Neuronal stem cell (in vitro differentiated cells): ENCODE data around the gene SCEL.

Source experiments
- DNase-seq: peaks from one replicate; pipeline ENCODE4 v3.0.0-alpha.2; 2013; ENCODE audit warnings: low spot score
- H2AFZ ChIP-seq: one replicate; pipeline ENCODE4 v1.6.1; 2013; ENCODE audit warnings: mild to moderate bottlenecking, low read length, inconsistent platforms
- H2AK5ac ChIP-seq: 2 replicates; pipeline ENCODE4 v1.6.1; 2013; ENCODE audit warnings: low read depth, mild to moderate bottlenecking, inconsistent platforms, low read length, moderate library complexity, mixed read lengths
- H2BK120ac ChIP-seq: 2 replicates; pipeline ENCODE4 v1.6.1; 2013; ENCODE audit warnings: low read depth, mild to moderate bottlenecking, inconsistent platforms, low read length, moderate library complexity, mixed read lengths
- H2BK12ac ChIP-seq: one replicate; pipeline ENCODE4 v1.6.1; 2013; ENCODE audit warnings: low read length, inconsistent platforms
- H2BK15ac ChIP-seq: 2 replicates; pipeline ENCODE4 v1.6.1; 2013; ENCODE audit warnings: mild to moderate bottlenecking, low read length, inconsistent platforms, mixed read lengths
- H2BK5ac ChIP-seq: one replicate; pipeline ENCODE4 v1.6.1; 2013; ENCODE audit warnings: inconsistent platforms, mild to moderate bottlenecking, low read length, moderate library complexity
- H3K14ac ChIP-seq: one replicate; pipeline ENCODE4 v1.6.1; 2013; ENCODE audit warnings: low read length, inconsistent platforms
- H3K18ac ChIP-seq: 2 replicates; pipeline ENCODE4 v1.6.1; 2013; ENCODE audit warnings: low read length, inconsistent platforms
- H3K23ac ChIP-seq: 2 replicates; pipeline ENCODE4 v1.6.1; 2013; ENCODE audit warnings: low read depth, mild to moderate bottlenecking, mixed read lengths, low read length, inconsistent platforms; ENCODE audit not compliant: poor library complexity
- H3K27ac ChIP-seq: replicated peaks from 3 replicates; pipeline ENCODE4 v1.5.1; 2013; ENCODE audit warnings: low read length, inconsistent platforms
- H3K27me3 ChIP-seq, 3 experiments: 2 replicates each; pipeline ENCODE4 v1.6.1; 2013; ENCODE audit warnings: low read length in 3 of 3, mild to moderate bottlenecking in 2 of 3, inconsistent platforms in 1 of 3, low read depth in 1 of 3, mixed read lengths in 1 of 3, moderate library complexity in 1 of 3; ENCODE audit not compliant: control insufficient read depth in 3 of 3, insufficient read depth in 3 of 3
- H3K36me3 ChIP-seq, 2 donors: replicated peaks in 1 of 2; 2 replicates each; pipeline ENCODE4 v1.6.1; 2013; ENCODE audit warnings: low read length in 2 of 2; ENCODE audit not compliant: control insufficient read depth in 2 of 2, insufficient read depth in 2 of 2
- H3K4ac ChIP-seq: 2 replicates; pipeline ENCODE4 v1.6.1; 2013; ENCODE audit warnings: inconsistent platforms, mild to moderate bottlenecking, low read length, moderate library complexity
- H3K4me1 ChIP-seq, 2 donors: 1 replicate in 1 of 2; 2 replicates in 1 of 2; pipeline ENCODE4 v1.6.1; 2013; ENCODE audit warnings: low read length in 2 of 2, low read depth in 1 of 2; ENCODE audit not compliant: control insufficient read depth in 2 of 2, insufficient read depth in 1 of 2
- H3K4me2 ChIP-seq: one replicate; pipeline ENCODE4 v1.6.1; 2013; ENCODE audit warnings: mild to moderate bottlenecking, low read length, inconsistent platforms; ENCODE audit not compliant: insufficient read depth, poor library complexity, severe bottlenecking
- H3K4me3 ChIP-seq, 2 donors: 2 replicates each; pipeline ENCODE4 v1.5.1; 2013; ENCODE audit warnings: low read length in 2 of 2, mild to moderate bottlenecking in 2 of 2, inconsistent platforms in 1 of 2, moderate library complexity in 1 of 2
- H3K79me1 ChIP-seq: one replicate; pipeline ENCODE4 v1.6.1; 2013; ENCODE audit warnings: low read depth, mild to moderate bottlenecking, inconsistent platforms, low read length, moderate library complexity
- H3K9ac ChIP-seq: one replicate; pipeline ENCODE4 v1.6.1; 2013; ENCODE audit warnings: mild to moderate bottlenecking, low read depth, low read length, inconsistent platforms; ENCODE audit not compliant: poor library complexity
- H3K9me3 ChIP-seq, 2 donors: replicated peaks in 1 of 2; 2 replicates each; pipeline versions ENCODE3 to v1.6.1; 2013; ENCODE audit warnings: low read length in 2 of 2, mild to moderate bottlenecking in 2 of 2, inconsistent platforms in 1 of 2, low read depth in 1 of 2, mixed read lengths in 1 of 2, moderate library complexity in 1 of 2; ENCODE audit not compliant: control insufficient read depth in 2 of 2, insufficient read depth in 1 of 2
- H4K8ac ChIP-seq: one replicate; pipeline ENCODE4 v1.6.1; 2013; ENCODE audit warnings: low read depth, mild to moderate bottlenecking, inconsistent platforms, low read length, moderate library complexity
- H4K91ac ChIP-seq: one replicate; pipeline ENCODE4 v1.6.1; 2013; ENCODE audit warnings: low read length, low read depth, mild to moderate bottlenecking, inconsistent platforms; ENCODE audit not compliant: poor library complexity
- WGBS, 2 donors: extraction: QIAGEN DNeasy Blood & Tissue Kit; methylation state at CpG; one replicate each; pipeline ENCODE4 v1.1.7; 2013; ENCODE audit warnings: missing lambda C conversion rate in 2 of 2, mixed read lengths in 1 of 2; ENCODE audit not compliant: insufficient read length in 2 of 2, insufficient replicate concordance in 1 of 2; ENCODE audit errors: extremely low coverage in 2 of 2; 5-methylcytosine and 5-hydroxymethylcytosine counted together

The SCEL gene

GRCh38 chr13:77555246-77555645 lies 19.7 kb downstream of the SCEL start:
- Histone ChIP-seq H3K27ac (no peak overlapping the region), H2BK15ac (no peak overlapping the region), H4K91ac (no peak overlapping the region), H3K4ac (no peak overlapping the region), H3K23ac (no peak overlapping the region), H2BK5ac (no peak overlapping the region), H2AFZ (no peak overlapping the region), H2AK5ac (no peak overlapping the region), H2BK120ac (no peak overlapping the region), H3K4me3 (no peak overlapping the region), H3K9ac (no peak overlapping the region), H3K4me1 (peaks cover 0 to 2% of the 10 kb centered on the region in 2 donors), H3K36me3 (no peaks in the 10 kb centered on the region), H3K27me3 (no peaks in the 10 kb centered on the region), H4K8ac (no peak overlapping the region), H2BK12ac (no peak overlapping the region), H3K4me2 (no peak overlapping the region), H3K9me3 (no peaks in the 10 kb centered on the region), H3K14ac (no peak overlapping the region), H3K79me1 (no peaks in the 10 kb centered on the region), H3K18ac (no peak overlapping the region)
- DNase-seq: no peak
- WGBS, 2 donors: no CpG with 5 or more reads among the region's 4 CpGs

- Histone ChIP-seq H3K18ac (no peak overlapping the region), H3K79me1 (no peaks in the 10 kb centered on the region), H3K4me1 (peaks cover 0 to 2% of the 10 kb centered on the region in 2 donors), H2AK5ac (no peak overlapping the region), H3K14ac (no peak overlapping the region), H2BK15ac (no peak overlapping the region), H3K4me2 (no peak overlapping the region), H2BK120ac (no peak overlapping the region), H3K23ac (no peak overlapping the region), H3K27ac (no peak overlapping the region), H3K9me3 (no peaks in the 10 kb centered on the region), H3K9ac (no peak overlapping the region), H3K4me3 (no peak overlapping the region), H4K91ac (no peak overlapping the region), H3K4ac (no peak overlapping the region), H3K36me3 (no peaks in the 10 kb centered on the region), H2BK5ac (no peak overlapping the region), H3K27me3 (no peaks in the 10 kb centered on the region), H2BK12ac (no peak overlapping the region), H4K8ac (no peak overlapping the region), H2AFZ (no peak overlapping the region)
- no CpG with 5 or more reads among the region's 3 CpGs for WGBS, 2 donors
- no peak for DNase-seq
These were observed 22.5 kb downstream of the SCEL start for GRCh38 chr13:77558016-77558415.

- no peak overlapping the region for H3K18ac ChIP-seq
- no peak overlapping the region for H2BK15ac ChIP-seq
- H3K9me3 ChIP-seq: no peaks in the 10 kb centered on the region
- no peak overlapping the region for H2BK5ac ChIP-seq
- H3K27ac ChIP-seq: no peak overlapping the region
- no peaks in the 10 kb centered on the region for H3K36me3 ChIP-seq
- no peak overlapping the region for H4K8ac ChIP-seq
- no peaks in the 10 kb centered on the region for H3K4me1 ChIP-seq
- H3K4me2 ChIP-seq: no peak overlapping the region
- H3K9ac ChIP-seq: no peak overlapping the region
- H2BK12ac ChIP-seq: no peak overlapping the region
- H3K79me1 ChIP-seq: no peaks in the 10 kb centered on the region
- no peak overlapping the region for H2BK120ac ChIP-seq
- no peak overlapping the region for H3K4me3 ChIP-seq
- H3K14ac ChIP-seq: no peak overlapping the region
- no peak overlapping the region for H4K91ac ChIP-seq
- no peak for DNase-seq
- H2AK5ac ChIP-seq: no peak overlapping the region
- no CpG with 5 or more reads among the region's 1 CpG for WGBS, 2 donors
- no peak overlapping the region for H3K4ac ChIP-seq
- H3K23ac ChIP-seq: no peak overlapping the region
- H2AFZ ChIP-seq: no peak overlapping the region
- no peaks in the 10 kb centered on the region for H3K27me3 ChIP-seq
These were observed 27.6 kb downstream of the SCEL start for GRCh38 chr13:77563111-77563510.

GRCh38 chr13:77565635-77566034 lies 30.1 kb downstream of the SCEL start:
- no CpG with 5 or more reads among the region's 2 CpGs for WGBS, 2 donors
- H3K27me3 ChIP-seq: no peaks in the 10 kb centered on the region
- no peak overlapping the region for H3K14ac ChIP-seq
- H2BK120ac ChIP-seq: no peak overlapping the region
- no peak overlapping the region for H3K4me2 ChIP-seq
- no peak overlapping the region for H3K4ac ChIP-seq
- no peak overlapping the region for H3K18ac ChIP-seq
- H3K4me3 ChIP-seq: no peak overlapping the region
- H3K27ac ChIP-seq: no peak overlapping the region
- H3K79me1 ChIP-seq: no peaks in the 10 kb centered on the region
- no peak overlapping the region for H2BK12ac ChIP-seq
- H3K4me1 ChIP-seq: no peaks in the 10 kb centered on the region
- no peak overlapping the region for H4K91ac ChIP-seq
- no peak overlapping the region for H3K23ac ChIP-seq
- H2BK15ac ChIP-seq: no peak overlapping the region
- H3K9me3 ChIP-seq: no peaks in the 10 kb centered on the region
- H3K36me3 ChIP-seq: no peaks in the 10 kb centered on the region
- H3K9ac ChIP-seq: no peak overlapping the region
- DNase-seq: peak; percentile 3
- no peak overlapping the region for H2AFZ ChIP-seq
- no peak overlapping the region for H2AK5ac ChIP-seq
- no peak overlapping the region for H4K8ac ChIP-seq
- H2BK5ac ChIP-seq: no peak overlapping the region
